ENCODE data around the gene ZNF385B. TPM values are rescaled to one million over a fixed set of nuclear protein-coding genes. Genes with fewer than 3 reads are reported as not detected.

ZNF385B gene
- total RNA-seq, 1 experiment from 2014 or later = 0.57 TPM

DNA sequence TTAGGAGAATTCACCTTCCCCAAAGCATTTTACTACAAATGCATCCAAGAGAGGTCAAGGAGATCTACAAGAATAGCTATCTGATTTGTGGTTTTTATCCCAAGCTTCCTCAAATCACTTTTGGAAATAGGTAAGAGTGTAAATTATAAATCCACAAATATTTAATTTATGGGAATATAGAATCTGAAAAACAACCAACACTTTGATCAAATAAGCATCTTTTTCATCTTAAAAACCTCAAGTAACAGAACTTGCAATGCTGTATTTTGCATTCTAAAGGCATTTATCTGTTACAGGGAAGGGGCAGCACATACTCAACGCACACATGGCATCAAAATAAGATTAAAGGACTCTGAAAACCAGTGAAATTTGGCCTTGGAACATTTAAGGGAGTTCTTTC is 1.9 kb downstream of the ZNF385B start:
- H3K4me3 Mint-ChIP-seq (ENCODE audit: low read depth, unreplicated experiment) = no peak overlapping the region
- BruUV-seq (replicated peaks) = no TSS peak
- TF ChIP-seq, protein P1, sequence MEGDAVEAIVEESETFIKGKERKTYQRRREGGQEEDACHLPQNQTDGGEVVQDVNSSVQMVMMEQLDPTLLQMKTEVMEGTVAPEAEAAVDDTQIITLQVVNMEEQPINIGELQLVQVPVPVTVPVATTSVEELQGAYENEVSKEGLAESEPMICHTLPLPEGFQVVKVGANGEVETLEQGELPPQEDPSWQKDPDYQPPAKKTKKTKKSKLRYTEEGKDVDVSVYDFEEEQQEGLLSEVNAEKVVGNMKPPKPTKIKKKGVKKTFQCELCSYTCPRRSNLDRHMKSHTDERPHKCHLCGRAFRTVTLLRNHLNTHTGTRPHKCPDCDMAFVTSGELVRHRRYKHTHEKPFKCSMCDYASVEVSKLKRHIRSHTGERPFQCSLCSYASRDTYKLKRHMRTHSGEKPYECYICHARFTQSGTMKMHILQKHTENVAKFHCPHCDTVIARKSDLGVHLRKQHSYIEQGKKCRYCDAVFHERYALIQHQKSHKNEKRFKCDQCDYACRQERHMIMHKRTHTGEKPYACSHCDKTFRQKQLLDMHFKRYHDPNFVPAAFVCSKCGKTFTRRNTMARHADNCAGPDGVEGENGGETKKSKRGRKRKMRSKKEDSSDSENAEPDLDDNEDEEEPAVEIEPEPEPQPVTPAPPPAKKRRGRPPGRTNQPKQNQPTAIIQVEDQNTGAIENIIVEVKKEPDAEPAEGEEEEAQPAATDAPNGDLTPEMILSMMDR (IDR thresholded peaks at IDR 0.05; ENCODE audit: unreplicated experiment) = no peak
- CTCF ChIA-PET = interaction anchor here (0.6 kb wide), 1 partner anchor 1064 kb away, joined by 3 read pairs; no protein-coding TSS in a partner anchor
- peaks cover 68% of the 10 kb centered on the region for H3K27me3 Mint-ChIP-seq (ENCODE audit: unreplicated experiment)
- H3K36me3 Mint-ChIP-seq (ENCODE audit: insufficient read depth, unreplicated experiment) = peaks cover 6% of the 10 kb centered on the region
- no peak for DNase-seq
- H3K27ac Mint-ChIP-seq (ENCODE audit: unreplicated experiment) = no peak overlapping the region
- H3K9me3 Mint-ChIP-seq (ENCODE audit: low read depth, unreplicated experiment) = no peaks in the 10 kb centered on the region
- H3K4me1 Mint-ChIP-seq (ENCODE audit: low read depth, unreplicated experiment) = peaks cover 22% of the 10 kb centered on the region
- intact Hi-C loops (cut with micrococcal nuclease; ENCODE audit: unreplicated experiment) = no loop called here

- no peak overlapping the region for H3K4me3 Mint-ChIP-seq (ENCODE audit: low read depth, unreplicated experiment)
- TF ChIP-seq, protein P1 (IDR thresholded peaks at IDR 0.05; ENCODE audit: unreplicated experiment) = no peak
- no peak overlapping the region for H3K27ac Mint-ChIP-seq (ENCODE audit: unreplicated experiment)
- H3K36me3 Mint-ChIP-seq (ENCODE audit: insufficient read depth, unreplicated experiment) = peaks cover 6% of the 10 kb centered on the region
- intact Hi-C loops (cut with micrococcal nuclease; ENCODE audit: unreplicated experiment) = no loop called here
- CTCF ChIA-PET = no interaction called here
- no TSS peak for BruUV-seq (replicated peaks)
- H3K4me1 Mint-ChIP-seq (ENCODE audit: low read depth, unreplicated experiment) = peaks cover 20% of the 10 kb centered on the region
- no peak for DNase-seq
- H3K27me3 Mint-ChIP-seq (ENCODE audit: unreplicated experiment) = peaks cover 58% of the 10 kb centered on the region
- no peaks in the 10 kb centered on the region for H3K9me3 Mint-ChIP-seq (ENCODE audit: low read depth, unreplicated experiment)
Observed at GRCh38 chr2:179857236-179857635, 4.2 kb downstream of the ZNF385B start.

DNA sequence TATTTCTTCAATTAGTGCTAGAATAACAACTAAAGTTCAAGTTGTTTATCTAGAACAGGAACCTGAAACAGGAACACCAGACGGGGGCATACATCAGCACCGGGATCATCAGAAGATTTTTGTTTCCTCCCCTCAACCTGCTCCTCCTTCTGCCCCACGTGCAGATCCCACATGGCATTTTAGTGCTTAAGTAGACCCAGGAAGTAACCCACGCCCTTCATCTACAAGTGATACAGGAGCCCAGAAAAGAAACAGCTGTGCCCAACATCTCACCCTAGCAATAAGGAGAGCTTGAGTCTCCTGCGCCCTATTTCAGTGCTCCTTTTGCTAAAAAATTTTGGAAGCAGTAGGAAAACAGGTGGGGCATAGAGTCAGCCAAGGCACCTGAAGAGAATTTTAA is 5.2 kb downstream of the ZNF385B start:
- CTCF ChIA-PET = no interaction called here
- Mint-ChIP-seq H3K9me3 (ENCODE audit: low read depth, unreplicated experiment) (no peaks in the 10 kb centered on the region), H3K4me1 (ENCODE audit: low read depth, unreplicated experiment) (peaks cover 12% of the 10 kb centered on the region), H3K36me3 (ENCODE audit: insufficient read depth, unreplicated experiment) (no peaks in the 10 kb centered on the region), H3K4me3 (ENCODE audit: low read depth, unreplicated experiment) (no peak overlapping the region), H3K27ac (ENCODE audit: unreplicated experiment) (no peak overlapping the region), H3K27me3 (ENCODE audit: unreplicated experiment) (peaks cover 49% of the 10 kb centered on the region)
- TF ChIP-seq, protein P1 (IDR thresholded peaks at IDR 0.05; ENCODE audit: unreplicated experiment) = no peak
- DNase-seq = no peak
- no TSS peak for BruUV-seq (replicated peaks)
- intact Hi-C loops (cut with micrococcal nuclease; ENCODE audit: unreplicated experiment) = no loop called here

DNA sequence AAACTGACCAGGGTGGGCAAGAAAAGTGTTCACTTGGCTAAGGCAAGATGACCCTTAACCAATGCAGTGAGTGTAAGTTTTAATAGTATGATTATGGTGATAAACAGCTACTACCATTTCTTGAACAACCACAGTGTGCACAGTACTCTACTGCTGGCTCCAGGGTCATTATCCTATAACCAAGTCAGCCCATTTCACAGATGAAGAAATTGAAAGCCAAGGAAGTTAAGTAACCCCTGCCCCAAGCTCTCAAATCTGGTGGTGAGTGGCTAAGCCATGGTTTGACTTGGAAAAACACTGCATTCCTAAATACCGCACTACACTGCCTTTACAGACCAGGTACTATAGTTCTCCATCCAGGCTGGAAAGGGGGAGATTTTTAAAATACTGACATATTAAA is 5.7 kb downstream of the ZNF385B start:
- H3K9me3 Mint-ChIP-seq (ENCODE audit: low read depth, unreplicated experiment) = no peaks in the 10 kb centered on the region
- CTCF ChIA-PET = no interaction called here
- BruUV-seq (replicated peaks) = no TSS peak

More for the DNA sequence above, 5.7 kb downstream of the ZNF385B start:
- Mint-ChIP-seq H3K4me1 (ENCODE audit: low read depth, unreplicated experiment) (peaks cover 12% of the 10 kb centered on the region), H3K27me3 (ENCODE audit: unreplicated experiment) (peaks cover 44% of the 10 kb centered on the region), H3K4me3 (ENCODE audit: low read depth, unreplicated experiment) (no peak overlapping the region), H3K36me3 (ENCODE audit: insufficient read depth, unreplicated experiment) (no peaks in the 10 kb centered on the region), H3K27ac (ENCODE audit: unreplicated experiment) (no peak overlapping the region)
- TF ChIP-seq, protein P1 (IDR thresholded peaks at IDR 0.05; ENCODE audit: unreplicated experiment) = no peak
- no peak for DNase-seq
- intact Hi-C loops (cut with micrococcal nuclease; ENCODE audit: unreplicated experiment) = no loop called here

All from Calu3 (cell line).